GM04504 (cell line): ENCODE results near the gene SYCE3.
A peak's percentile ranks its signal among the peaks of the same experiment; 100 is the strongest.
"Not testable (repeated sequence)": the region's sequence is repeated elsewhere in the genome, so short reads cannot be mapped to it uniquely, and the experiment has no call there.

Experiments used
- DNase-seq: peaks from one replicate; pipeline ENCODE4 v3.0.0-alpha.2; 2012; ENCODE audit warnings: low read depth

The SYCE3 gene

DNA sequence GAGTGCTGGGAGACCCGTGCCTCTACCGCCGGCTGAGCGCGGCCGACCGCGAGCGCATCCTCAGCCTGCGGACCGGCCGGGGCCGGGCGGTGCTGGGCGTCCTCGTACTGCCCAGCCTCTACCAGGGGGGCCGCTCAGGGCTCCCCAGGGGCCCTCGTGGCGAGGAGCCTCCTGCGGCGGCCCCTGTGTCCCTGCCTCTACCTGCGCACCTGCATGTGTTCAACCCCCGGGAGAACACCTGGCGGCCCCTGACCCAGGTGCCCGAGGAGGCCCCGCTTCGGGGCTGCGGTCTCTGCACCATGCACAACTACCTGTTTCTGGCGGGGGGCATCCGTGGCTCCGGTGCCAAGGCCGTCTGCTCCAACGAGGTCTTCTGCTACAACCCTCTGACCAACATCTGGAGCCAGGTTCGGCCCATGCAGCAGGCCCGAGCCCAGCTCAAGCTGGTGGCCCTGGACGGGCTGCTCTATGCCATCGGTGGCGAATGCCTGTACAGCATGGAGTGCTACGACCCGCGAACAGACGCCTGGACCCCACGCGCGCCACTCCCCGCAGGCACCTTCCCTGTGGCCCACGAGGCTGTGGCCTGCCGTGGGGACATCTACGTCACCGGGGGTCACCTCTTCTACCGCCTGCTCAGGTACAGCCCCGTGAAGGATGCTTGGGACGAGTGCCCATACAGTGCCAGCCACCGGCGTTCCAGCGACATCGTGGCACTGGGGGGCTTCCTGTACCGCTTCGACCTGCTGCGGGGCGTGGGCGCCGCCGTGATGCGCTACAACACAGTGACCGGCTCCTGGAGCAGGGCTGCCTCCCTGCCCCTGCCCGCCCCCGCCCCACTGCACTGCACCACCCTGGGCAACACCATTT lies 13.6 kb downstream of the SYCE3 start:
- no peak for DNase-seq

DNA sequence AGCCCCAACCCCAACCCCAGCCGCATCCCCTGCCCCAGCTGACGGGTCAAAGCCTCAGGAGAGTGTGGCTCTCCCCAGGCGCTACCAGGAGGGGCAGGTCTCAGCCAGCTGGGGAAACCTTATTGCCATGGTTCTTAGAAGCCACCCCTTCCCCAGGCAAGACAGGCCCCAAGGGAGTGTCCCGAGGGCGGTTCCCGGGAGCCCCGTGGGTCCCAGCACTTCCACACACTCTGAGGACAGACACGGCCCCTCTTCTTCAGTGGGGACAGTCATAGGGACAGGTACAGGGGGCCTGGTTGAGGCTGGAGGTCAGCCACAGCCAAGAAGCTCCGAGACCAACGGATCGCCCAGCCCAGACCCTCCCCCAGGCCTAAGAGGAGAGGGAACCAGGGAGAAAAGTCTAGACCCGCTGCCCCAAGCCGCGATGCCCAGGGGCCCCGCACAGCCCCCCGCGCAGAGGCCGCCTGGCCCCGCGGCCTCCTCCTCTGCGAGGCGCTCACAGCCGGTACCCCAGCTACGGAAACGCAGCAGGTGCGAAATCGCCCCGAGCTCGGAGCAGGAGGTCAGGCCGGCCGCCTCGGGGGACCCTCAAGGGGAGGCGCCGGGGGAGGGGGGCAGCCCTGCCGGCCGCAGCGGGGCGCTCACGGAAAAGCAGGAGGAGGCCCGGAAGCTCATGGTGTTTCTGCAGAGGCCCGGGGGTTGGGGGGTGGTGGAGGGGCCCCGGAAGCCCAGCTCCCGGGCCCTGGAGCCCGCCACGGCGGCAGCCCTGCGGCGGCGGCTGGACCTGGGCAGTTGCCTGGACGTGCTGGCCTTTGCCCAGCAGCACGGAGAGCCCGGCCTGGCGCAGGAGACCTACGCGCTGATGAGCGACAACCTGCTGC lies 14.4 kb downstream of the SYCE3 start:
- DNase-seq: no peak

GRCh38 chr22:50547263-50547985 lies 15.3 kb downstream of the SYCE3 start:
- no peak for DNase-seq

DNA sequence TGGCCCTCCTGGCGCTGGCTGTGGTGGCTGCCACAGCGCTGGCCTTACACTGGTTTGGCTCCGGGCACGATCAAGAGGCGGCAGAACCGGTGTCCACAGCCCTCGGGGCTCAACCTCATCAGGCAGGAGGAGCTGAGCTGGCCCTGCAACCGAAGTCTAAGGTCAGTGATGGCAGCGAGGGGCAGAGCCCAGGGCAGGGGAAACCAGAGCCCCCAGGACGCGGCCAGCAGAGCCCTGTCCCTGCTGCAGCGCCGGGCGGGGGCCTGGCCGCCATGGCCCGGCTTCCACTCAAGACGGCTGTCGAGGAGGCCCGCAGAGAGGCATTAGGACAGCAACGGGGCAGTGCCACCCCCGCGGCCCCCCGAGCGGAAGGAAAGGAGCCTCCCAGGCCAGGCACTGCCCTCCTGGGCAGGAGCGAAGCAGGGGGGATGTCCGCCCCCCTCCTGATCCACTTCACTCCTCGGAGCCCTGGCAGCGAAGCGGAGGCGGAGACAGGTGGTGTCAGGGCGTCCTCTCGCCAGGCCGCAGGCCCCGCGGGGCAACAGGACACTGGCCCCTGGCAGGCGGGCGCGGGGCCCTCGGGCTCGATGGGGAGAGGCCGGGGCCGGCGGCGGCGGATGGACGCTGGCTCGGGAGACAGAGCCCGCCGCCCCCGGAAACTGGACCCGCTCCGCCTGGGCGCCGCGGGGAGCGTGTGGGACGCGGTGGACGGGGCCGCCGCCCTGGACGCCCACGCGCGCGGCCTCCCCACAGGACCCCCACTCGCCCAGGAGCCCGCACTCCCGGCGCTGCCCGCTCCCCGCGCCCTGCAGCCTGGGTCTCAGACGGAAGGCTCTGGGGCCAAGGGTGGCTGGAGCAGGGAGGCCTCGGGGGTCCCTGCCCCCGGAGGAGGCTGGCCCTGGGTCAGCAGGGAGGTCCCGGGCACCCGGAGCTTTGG lies 16.1 kb downstream of the SYCE3 start:
- DNase-seq: no peak

DNA sequence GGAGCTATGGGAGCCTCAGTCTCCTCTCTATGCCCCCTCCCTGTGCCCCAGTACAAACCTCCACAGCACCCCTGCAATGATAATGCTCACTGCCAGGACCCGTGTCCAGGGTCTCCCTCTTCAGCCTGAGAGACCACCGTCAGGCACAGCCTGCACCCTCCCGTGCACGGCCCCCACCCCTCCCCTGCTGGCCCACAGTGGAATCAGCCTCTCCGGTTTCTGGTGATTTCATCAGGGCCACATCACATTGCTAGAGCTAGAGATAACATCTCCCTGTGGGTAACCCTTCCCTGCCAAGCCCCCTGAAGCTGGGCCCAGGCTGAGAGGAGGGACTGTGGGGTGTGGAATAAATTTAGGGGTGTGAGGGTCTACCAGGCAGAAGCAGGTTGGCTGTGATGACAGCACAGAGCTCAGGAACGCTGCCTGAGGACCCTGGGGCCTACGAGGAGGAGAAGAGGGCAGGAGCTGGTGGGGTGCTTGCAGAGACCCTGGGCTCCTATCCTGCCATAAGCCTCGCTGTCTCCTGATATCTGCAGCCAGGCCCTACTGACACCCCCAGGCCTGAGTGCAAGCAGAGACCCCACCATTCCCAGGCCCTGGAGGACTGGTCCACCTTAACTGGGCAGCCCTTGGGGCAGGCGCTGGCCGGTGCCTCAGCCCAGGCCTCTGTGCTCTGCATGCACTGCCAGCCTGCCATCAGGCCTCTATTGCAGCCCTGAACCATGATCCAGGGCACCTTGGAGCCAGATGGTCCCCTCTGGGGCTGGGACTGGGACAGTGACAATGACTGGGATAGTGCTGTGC lies 17.0 kb downstream of the SYCE3 start, which contains the start of gene KLHDC7B:
Gene KLHDC7B, plus strand, starts transcription at position 378 of the 804 bp plus-strand sequence. Its CDS starts 345 bp downstream, at position 723.
- DNase-seq: no peak

- DNase-seq: no peak
Observed at GRCh38 chr22:50544746-50545253, 17.9 kb downstream of the SYCE3 start.

GRCh38 chr22:50544078-50544745 lies 18.5 kb downstream of the SYCE3 start:
- DNase-seq: no peak

DNA sequence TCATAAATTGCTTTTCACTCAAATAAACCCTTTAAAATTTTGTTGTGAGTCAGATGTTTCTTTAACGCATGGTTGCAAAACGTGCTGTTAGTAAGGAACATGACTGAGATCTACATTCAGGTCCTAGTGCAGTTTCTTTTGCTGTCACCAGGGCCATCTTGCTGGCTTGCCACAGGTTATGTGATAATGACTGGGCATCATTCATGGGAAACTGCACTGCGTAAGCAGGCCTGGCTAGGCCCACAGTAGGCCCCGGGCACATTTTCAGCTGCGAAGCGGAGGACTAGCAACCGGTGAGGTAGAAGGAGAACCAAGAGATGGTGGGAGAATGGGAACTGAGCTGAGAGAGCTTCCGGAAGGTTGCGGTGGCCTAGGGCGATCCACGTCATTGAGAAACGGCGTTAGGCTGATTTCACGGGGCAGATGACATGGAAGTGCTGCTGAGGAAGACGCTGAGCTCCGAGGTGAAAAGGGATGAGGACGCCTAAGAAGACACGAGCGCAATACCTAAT lies 20.2 kb downstream of the SYCE3 start:
- DNase-seq: no peak

GRCh38 chr22:50541667-50542026 lies 21.1 kb downstream of the SYCE3 start:
- DNase-seq: peak; percentile 81

DNA sequence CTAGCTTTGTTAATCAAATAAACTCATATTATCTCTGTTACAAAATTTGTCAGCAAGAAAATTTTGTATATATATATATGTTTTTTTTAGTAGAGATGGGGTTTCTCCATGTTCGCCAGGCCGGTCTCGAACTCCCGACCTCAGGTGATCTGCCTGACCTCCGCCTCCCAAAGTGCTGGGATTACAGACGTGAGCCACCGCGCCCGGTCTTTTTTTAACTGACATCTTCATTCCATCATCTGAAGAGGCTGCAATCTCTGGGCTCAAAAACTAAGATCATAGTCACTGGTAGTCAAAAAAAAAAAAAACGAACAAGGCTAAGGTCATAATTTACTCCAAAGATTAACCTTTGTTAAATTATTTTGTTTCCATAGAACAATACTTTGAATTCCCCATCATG lies 22.3 kb downstream of the SYCE3 start:
- DNase-seq: no peak

DNA sequence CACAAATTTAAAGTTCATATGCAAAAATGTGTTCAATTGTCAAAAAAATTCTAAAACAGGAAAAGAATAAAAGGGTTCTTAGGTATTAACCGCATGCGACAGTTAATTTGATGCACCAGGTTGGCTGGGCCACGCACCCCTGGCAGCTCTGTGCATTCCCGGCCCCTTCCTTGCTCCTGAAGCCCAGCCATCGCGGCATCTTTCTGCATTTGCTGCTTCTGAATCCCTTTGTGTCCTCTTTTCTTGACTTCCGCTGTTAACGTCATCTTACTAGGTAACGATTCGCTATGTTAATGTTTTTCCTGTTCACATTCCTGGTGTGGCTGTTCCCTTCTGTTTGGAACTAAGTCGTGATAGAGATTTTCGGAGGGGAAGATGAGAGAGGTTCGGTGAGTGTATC lies 25.0 kb downstream of the SYCE3 start:
- DNase-seq: no peak

DNA sequence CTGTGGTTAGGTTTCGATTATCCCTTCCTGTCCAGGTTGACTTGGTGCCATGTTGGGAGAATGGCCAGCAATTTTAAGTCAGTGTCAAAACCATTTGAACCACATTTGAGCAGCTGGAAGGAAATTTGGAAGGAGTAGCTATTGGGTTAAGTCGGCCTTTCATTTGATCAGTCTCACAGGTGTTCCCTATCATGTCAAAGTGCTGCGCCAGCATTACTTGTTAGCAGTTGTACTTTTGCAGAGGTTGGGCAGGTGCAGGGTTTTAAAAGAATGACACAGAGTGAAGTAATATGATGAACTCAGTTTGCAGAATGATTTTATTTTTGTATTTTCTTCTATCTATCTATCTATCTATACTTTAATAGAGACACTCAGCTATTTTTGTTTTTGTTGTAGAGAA lies 26.5 kb downstream of the SYCE3 start:
- no peak for DNase-seq

GRCh38 chr22:50535113-50535512 lies 27.6 kb downstream of the SYCE3 start:
- no peak for DNase-seq

GRCh38 chr22:50533856-50534711 lies 28.6 kb downstream of the SYCE3 start:
- DNase-seq: not testable (repeated sequence)

DNA sequence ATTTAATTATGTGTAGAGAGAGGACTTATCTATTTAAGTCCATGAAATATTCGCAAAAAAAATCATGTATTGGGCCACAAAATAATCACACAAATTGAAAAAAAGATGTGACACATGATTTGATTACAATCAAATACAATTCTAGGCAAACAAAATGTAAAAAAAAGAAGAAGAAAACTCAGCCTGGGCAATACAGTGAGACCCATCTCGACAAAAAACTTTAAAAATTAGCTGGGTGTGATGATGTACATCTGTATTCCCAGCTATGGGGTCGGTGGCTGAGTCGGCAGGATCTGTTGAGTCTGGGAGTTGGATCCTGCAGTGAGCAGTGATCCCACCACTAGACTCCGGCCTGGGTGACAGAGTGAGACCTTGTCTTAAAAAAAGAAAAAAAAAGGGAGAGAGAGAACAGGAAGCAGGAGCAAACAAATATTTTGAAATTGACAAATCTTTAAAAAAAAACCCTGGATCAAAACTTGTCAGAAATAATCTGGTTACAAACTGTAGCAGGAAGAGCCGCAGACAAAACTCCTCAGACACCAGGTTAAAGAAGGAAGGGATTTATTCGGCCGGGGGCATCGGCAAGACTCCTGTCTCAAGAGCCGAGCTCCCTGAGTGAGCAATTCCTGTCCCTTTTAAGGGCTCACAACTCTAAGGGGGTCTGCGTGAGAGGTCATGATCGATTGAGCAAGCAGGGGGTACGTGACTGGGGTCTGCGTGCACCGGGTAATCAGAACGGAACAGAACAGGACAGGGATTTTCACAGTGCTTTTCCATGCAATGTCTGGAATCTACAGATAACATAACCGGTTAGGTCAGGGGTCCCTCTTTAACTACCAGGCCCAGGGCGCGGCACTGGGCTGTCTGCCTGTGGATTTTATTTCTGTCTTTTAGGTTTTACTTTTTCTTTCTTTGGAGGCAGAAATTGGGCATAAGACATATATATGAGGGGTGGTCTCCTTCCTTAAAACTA lies 29.6 kb downstream of the SYCE3 start:
- DNase-seq: no peak

DNA sequence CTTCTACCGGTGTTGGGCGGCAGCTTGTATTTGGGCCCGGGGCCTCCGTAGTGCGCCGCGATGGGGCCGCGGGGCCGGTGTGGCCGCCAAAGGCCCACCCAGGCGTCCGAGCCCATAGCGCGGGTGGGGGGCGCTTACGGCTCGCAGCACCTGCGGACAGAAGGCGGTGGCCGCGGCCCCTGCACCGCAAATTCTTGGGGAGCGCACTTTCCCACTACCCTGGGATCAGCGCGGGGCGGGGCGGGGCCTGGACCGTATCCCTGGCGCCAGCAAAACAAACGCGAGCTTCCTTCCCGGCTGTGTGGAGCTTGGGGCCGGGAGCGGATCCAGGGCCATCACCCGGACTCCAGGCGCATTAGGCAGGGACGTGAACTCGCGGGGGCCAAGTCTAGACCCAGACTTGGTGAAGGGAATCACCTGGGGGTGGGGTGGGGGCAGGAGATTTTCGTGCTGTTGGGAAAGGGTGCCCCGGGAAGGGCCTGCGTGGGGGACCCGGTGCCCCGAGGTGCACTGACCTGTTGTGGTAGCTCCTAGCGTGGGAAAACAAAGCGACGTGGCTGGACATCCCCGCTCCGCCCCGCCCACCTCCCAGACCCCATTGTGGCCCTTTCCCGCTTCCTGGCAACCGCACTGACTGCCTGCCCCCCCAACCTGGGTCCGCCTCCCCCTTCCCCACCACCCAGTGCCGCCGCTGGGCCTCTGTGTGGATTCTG lies 30.6 kb downstream of the SYCE3 start:
- DNase-seq: no peak
